ENCODE data around the gene BLMH. TPM values are rescaled to one million over a fixed set of nuclear protein-coding genes. Genes with fewer than 3 reads are reported as not detected.
"Not testable (repeated sequence)": the region's sequence is repeated elsewhere in the genome, so short reads cannot be mapped to it uniquely, and the experiment has no call there.

Gene BLMH
- total and polyA plus RNA-seq, 7 donors: 17.0 to 33.0 (median 23.6) TPM

DNA sequence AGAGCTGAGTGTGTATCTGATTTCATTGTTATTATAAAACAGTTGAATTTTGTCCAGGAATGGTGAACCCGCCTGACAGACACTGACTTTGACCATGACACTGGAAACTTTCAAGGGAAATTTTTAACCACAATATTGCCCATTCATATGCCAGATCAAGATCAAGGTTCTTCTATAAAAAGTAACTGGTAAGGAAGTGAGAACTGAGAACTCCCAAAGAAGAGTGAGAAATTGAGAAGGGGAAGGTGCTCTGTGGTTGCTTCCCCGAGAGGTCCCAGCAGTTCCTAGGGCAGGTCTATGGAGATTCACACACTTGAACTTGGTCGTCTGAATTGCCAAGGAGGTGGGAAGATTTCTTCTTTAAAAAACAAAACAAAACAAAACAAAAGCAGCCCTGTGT lies 83.5 kb downstream of the BLMH start:
- Histone ChIP-seq H3K27me3 (ENCODE audit: insufficient read depth in 3 of 3, low read length in 2 of 3) (peaks cover 0 to 7% (median 3%) of the 10 kb centered on the region in 3 donors), H3K4me3 (no peak overlapping the region), H3K27ac (no peak overlapping the region), H3K36me3 (ENCODE audit: insufficient read depth in 1 of 2, low read depth in 1 of 2) (no peaks in the 10 kb centered on the region), H3K9me3 (no peaks in the 10 kb centered on the region), H3K4me1 (no peaks in the 10 kb centered on the region)
- 49 to 72% (median 53%) methylated on average over 3 of the region's 3 CpGs for WGBS, 3 donors
- no peak for ATAC-seq
- intact Hi-C loops (cut with DNase I): no loop called here
- DNase-seq: no peak
- TF ChIP-seq, protein P1, sequence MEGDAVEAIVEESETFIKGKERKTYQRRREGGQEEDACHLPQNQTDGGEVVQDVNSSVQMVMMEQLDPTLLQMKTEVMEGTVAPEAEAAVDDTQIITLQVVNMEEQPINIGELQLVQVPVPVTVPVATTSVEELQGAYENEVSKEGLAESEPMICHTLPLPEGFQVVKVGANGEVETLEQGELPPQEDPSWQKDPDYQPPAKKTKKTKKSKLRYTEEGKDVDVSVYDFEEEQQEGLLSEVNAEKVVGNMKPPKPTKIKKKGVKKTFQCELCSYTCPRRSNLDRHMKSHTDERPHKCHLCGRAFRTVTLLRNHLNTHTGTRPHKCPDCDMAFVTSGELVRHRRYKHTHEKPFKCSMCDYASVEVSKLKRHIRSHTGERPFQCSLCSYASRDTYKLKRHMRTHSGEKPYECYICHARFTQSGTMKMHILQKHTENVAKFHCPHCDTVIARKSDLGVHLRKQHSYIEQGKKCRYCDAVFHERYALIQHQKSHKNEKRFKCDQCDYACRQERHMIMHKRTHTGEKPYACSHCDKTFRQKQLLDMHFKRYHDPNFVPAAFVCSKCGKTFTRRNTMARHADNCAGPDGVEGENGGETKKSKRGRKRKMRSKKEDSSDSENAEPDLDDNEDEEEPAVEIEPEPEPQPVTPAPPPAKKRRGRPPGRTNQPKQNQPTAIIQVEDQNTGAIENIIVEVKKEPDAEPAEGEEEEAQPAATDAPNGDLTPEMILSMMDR (IDR thresholded peaks at IDR 0.05): no peak

DNA sequence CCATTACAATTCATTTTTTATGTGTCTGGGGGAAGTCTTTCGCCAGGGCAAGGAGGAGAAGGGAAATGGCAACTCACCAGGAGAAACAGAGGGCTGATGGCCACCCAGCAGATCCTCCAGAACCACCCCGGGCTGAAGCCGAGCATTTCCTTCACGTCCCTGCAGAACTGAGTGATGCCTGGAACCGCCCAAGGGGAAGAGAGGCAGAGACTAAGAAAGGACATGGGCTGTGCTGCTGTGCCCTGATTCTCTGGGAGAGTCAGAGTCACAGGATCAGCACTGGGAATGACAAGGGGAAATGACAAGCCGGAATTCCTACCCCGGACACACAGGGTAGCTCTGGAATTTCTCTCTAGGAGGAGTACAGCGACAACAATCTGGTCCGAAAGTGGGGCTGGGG lies 84.1 kb downstream of the BLMH start:
- H3K9me3 ChIP-seq: no peaks in the 10 kb centered on the region

GRCh38 chr17:30203471-30203981 lies 88.2 kb downstream of the BLMH start:
- Histone ChIP-seq H3K27me3 (ENCODE audit: insufficient read depth in 3 of 3, low read length in 2 of 3) (peaks cover 0 to 7% (median 3%) of the 10 kb centered on the region in 3 donors), H3K4me3 (no peak overlapping the region), H3K27ac (no peak overlapping the region), H3K36me3 (ENCODE audit: insufficient read depth in 1 of 2, low read depth in 1 of 2) (no peaks in the 10 kb centered on the region), H3K4me1 (no peaks in the 10 kb centered on the region), H3K9me3 (no peaks in the 10 kb centered on the region)
- ATAC-seq: no peak
- no peak for DNase-seq
- 54 to 73% (median 58%) methylated on average over 6 of the region's 6 CpGs for WGBS, 3 donors
- TF ChIP-seq, protein P1 (IDR thresholded peaks at IDR 0.05): no peak
- intact Hi-C loops (cut with DNase I): no loop called here

More for the DNA sequence above, 84.1 kb downstream of the BLMH start:
- TF ChIP-seq, protein P1 (IDR thresholded peaks at IDR 0.05): no peak
- DNase-seq (no peak), ATAC-seq (no peak)
- intact Hi-C loops (cut with DNase I): no loop called here
- Histone ChIP-seq H3K36me3 (ENCODE audit: insufficient read depth in 1 of 2, low read depth in 1 of 2) (no peaks in the 10 kb centered on the region), H3K27ac (no peak overlapping the region), H3K4me3 (no peak overlapping the region), H3K27me3 (ENCODE audit: insufficient read depth in 3 of 3, low read length in 2 of 3) (peaks cover 0 to 7% (median 3%) of the 10 kb centered on the region in 3 donors), H3K4me1 (no peaks in the 10 kb centered on the region)
- WGBS, 3 donors: 62 to 75% (median 73%) methylated on average over 9 of the region's 9 CpGs

- H3K27ac ChIP-seq; intact Hi-C loops (cut with DNase I); H3K4me3 ChIP-seq; DNase-seq; H3K27me3 ChIP-seq (ENCODE audit: insufficient read depth in 3 of 3, low read length in 2 of 3); ATAC-seq; H3K36me3 ChIP-seq (ENCODE audit: insufficient read depth in 1 of 2, low read depth in 1 of 2); H3K4me1 ChIP-seq; H3K9me3 ChIP-seq: not testable (repeated sequence)
- 78 to 81% (median 79%) methylated on average over 9 of the region's 9 CpGs for WGBS, 3 donors
These were observed 91.1 kb downstream of the BLMH start for GRCh38 chr17:30200656-30201055.

- ATAC-seq (no peak), DNase-seq (no peak)
- H3K4me1 ChIP-seq: no peaks in the 10 kb centered on the region
- intact Hi-C loops (cut with DNase I): no loop called here
- H3K27me3 ChIP-seq (ENCODE audit: insufficient read depth in 3 of 3, low read length in 2 of 3): peaks cover 0 to 2% (median 0%) of the 10 kb centered on the region in 3 donors
- WGBS, 3 donors: 74 to 82% (median 76%) methylated on average over 10 of the region's 10 CpGs
- TF ChIP-seq, protein P1 (IDR thresholded peaks at IDR 0.05): no peak
- no peak overlapping the region for H3K4me3 ChIP-seq
- no peak overlapping the region for H3K27ac ChIP-seq
- H3K36me3 ChIP-seq (ENCODE audit: insufficient read depth in 1 of 2, low read depth in 1 of 2): no peaks in the 10 kb centered on the region
- H3K9me3 ChIP-seq: no peaks in the 10 kb centered on the region
These were observed 91.6 kb downstream of the BLMH start for GRCh38 chr17:30200106-30200505.

Data from psoas muscle (tissue), 8 donors.